Vagina (tissue), 2 donors: ENCODE measurements around the gene PLEKHH3.

Source experiments
- POLR2A ChIP-seq, 2 donors: fragments of 450-650 bp; IDR thresholded peaks; one replicate each; pipeline ENCODE4 v1.6.1; 2017; ENCODE audit warnings: antibody characterized with exemption in 2 of 2, mild to moderate bottlenecking in 2 of 2, moderate library complexity in 2 of 2
- POLR2AphosphoS5 ChIP-seq, 2 donors: sonication (generic); formaldehyde crosslinking; IDR thresholded peaks; one replicate each; pipeline ENCODE4 v1.9.0; 2017; ENCODE audit warnings: antibody characterized with exemption in 2 of 2, mild to moderate bottlenecking in 2 of 2, low read depth in 1 of 2; ENCODE audit not compliant: insufficient read depth in 1 of 2

- TF ChIP-seq POLR2AphosphoS5 (IDR thresholded peaks at IDR 0.05; ENCODE audit: insufficient read depth in 1 of 2, low read depth in 1 of 2) (no peak), POLR2A (IDR thresholded peaks at IDR 0.05) (no peak)
Observed at GRCh38 chr17:42642336-42642735, 34.5 kb downstream of the PLEKHH3 start.
